ENCODE data around the gene IL21R.

DNA sequence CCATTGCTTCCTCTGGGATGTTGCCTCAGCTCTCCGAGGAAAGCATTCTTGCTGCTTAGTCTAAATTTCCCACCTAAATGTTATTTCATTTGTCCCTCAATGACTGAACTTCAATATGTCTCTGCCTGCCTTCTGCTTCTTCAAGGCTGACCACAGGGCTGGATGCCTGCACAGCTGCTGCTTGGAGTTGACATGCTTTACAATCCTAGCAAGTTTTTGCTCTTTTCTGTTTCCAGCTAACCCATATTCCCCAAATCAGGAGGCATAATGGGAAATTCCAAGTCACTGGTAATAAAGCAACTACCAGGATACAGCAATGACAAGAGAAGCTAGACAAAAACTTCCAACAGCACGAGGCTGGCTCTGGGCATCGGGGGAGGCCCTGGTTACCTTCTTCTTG is 98.8 kb downstream of the IL21R start:
- TF ChIP-seq, protein P1, sequence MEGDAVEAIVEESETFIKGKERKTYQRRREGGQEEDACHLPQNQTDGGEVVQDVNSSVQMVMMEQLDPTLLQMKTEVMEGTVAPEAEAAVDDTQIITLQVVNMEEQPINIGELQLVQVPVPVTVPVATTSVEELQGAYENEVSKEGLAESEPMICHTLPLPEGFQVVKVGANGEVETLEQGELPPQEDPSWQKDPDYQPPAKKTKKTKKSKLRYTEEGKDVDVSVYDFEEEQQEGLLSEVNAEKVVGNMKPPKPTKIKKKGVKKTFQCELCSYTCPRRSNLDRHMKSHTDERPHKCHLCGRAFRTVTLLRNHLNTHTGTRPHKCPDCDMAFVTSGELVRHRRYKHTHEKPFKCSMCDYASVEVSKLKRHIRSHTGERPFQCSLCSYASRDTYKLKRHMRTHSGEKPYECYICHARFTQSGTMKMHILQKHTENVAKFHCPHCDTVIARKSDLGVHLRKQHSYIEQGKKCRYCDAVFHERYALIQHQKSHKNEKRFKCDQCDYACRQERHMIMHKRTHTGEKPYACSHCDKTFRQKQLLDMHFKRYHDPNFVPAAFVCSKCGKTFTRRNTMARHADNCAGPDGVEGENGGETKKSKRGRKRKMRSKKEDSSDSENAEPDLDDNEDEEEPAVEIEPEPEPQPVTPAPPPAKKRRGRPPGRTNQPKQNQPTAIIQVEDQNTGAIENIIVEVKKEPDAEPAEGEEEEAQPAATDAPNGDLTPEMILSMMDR (IDR thresholded peaks at IDR 0.05): no peak
- TF ChIP-seq POLR2A (IDR thresholded peaks at IDR 0.05): no peak

Measured in lower leg skin (tissue), 3 donors.